GM12875 (cell line): ENCODE results near the gene ZNF644.

Experiments used
- H3K4me3 ChIP-seq: one replicate; pipeline ENCODE4 v1.5.1; 2011; ENCODE audit warnings: low read depth, low read length, control low read depth
- CTCF ChIP-seq: IDR thresholded peaks from 2 replicates; pipeline ENCODE4 v1.5.1; 2011; ENCODE audit warnings: low read depth, mild to moderate bottlenecking, control low read depth, inconsistent platforms, low read length, moderate library complexity, borderline replicate concordance; ENCODE audit not compliant: insufficient read depth

The ZNF644 gene

GRCh38 chr1:90989990-90990389, 31.8 kb downstream of the ZNF644 start:
- H3K4me3 ChIP-seq = no peak overlapping the region
- TF ChIP-seq CTCF = no peak

GRCh38 chr1:90989302-90989701, 32.5 kb downstream of the ZNF644 start:
- TF ChIP-seq CTCF = no peak
- H3K4me3 ChIP-seq = no peak overlapping the region

GRCh38 chr1:90987841-90988240, 34.0 kb downstream of the ZNF644 start:
- no peak overlapping the region for H3K4me3 ChIP-seq
- TF ChIP-seq CTCF = no peak

GRCh38 chr1:90986953-90987352, 34.9 kb downstream of the ZNF644 start:
- no peak for TF ChIP-seq CTCF
- no peak overlapping the region for H3K4me3 ChIP-seq

GRCh38 chr1:90977522-90977921, 44.3 kb downstream of the ZNF644 start:
- no peak overlapping the region for H3K4me3 ChIP-seq
- no peak for TF ChIP-seq CTCF

GRCh38 chr1:90973897-90974798, 47.7 kb downstream of the ZNF644 start:
- no peak for TF ChIP-seq CTCF
- no peak overlapping the region for H3K4me3 ChIP-seq

- H3K4me3 ChIP-seq = no peak overlapping the region
- no peak for TF ChIP-seq CTCF
Measured at GRCh38 chr1:90970208-90970607, 51.6 kb downstream of the ZNF644 start.
